SK-N-SH treated with all-trans-retinoic acid at 6 μM for 48 hours (cell line): Measurements from ENCODE around the gene PIR.

Experiments
- CREB5 ChIP-seq: fragments of 250-450 bp; sonication (Bioruptor Pico); IDR thresholded peaks from 2 replicates; pipeline ENCODE4 v1.5.1; 2020; ENCODE audit warnings: low read depth, mild to moderate bottlenecking, moderate library complexity
- ESRRG ChIP-seq: fragments of 250-450 bp; sonication (Bioruptor Pico); IDR thresholded peaks from 2 replicates; pipeline ENCODE4 v1.6.1; 2021; ENCODE audit warnings: mild to moderate bottlenecking
- GLIS3 ChIP-seq: fragments of 250-450 bp; sonication (Bioruptor Pico); IDR thresholded peaks from 2 replicates; pipeline ENCODE4 v1.5.0; 2020; ENCODE audit warnings: mild to moderate bottlenecking, moderate library complexity
- ISL1 ChIP-seq: fragments of 250-450 bp; sonication (Bioruptor Pico); IDR thresholded peaks from 2 replicates; pipeline ENCODE4 v2.1.2; 2022; ENCODE audit warnings: mild to moderate bottlenecking, moderate library complexity
- OSR1 ChIP-seq: fragments of 250-450 bp; sonication (Bioruptor Pico); IDR thresholded peaks from 2 replicates; pipeline ENCODE4 v1.8.0; 2022; ENCODE audit warnings: moderate library complexity, mild to moderate bottlenecking, inconsistent platforms
- PATZ1 ChIP-seq: fragments of 250-450 bp; sonication (Bioruptor Pico); IDR thresholded peaks from 2 replicates; pipeline ENCODE4 v1.8.0; 2020; ENCODE audit warnings: mild to moderate bottlenecking, moderate library complexity, borderline replicate concordance
- POU6F1 ChIP-seq: fragments of 250-450 bp; sonication (Bioruptor Pico); IDR thresholded peaks from 2 replicates; pipeline ENCODE4 v1.8.0; 2021; ENCODE audit warnings: low read depth, mild to moderate bottlenecking, moderate library complexity, borderline replicate concordance
- RARB ChIP-seq: fragments of 250-450 bp; sonication (Bioruptor Pico); IDR thresholded peaks from 2 replicates; pipeline ENCODE4 v1.8.0; 2021; ENCODE audit warnings: mild to moderate bottlenecking, moderate library complexity
- TCF4 ChIP-seq: fragments of 250-450 bp; sonication (Bioruptor Pico); IDR thresholded peaks from 2 replicates; pipeline ENCODE4 v1.8.0; 2021; ENCODE audit warnings: mild to moderate bottlenecking, moderate library complexity, borderline replicate concordance
- TOX ChIP-seq: fragments of 250-450 bp; sonication (Bioruptor Pico); IDR thresholded peaks from 2 replicates; pipeline ENCODE4 v1.8.0; 2021; ENCODE audit warnings: mild to moderate bottlenecking, moderate library complexity, borderline replicate concordance
- TSHZ2 ChIP-seq: fragments of 250-450 bp; sonication (Bioruptor Pico); IDR thresholded peaks from 2 replicates; pipeline ENCODE4 v1.5.0; 2020; ENCODE audit warnings: mild to moderate bottlenecking, moderate library complexity
- ZC3H10 ChIP-seq: fragments of 250-450 bp; sonication (Bioruptor Pico); IDR thresholded peaks from 2 replicates; pipeline ENCODE4 v1.5.1; 2021; ENCODE audit warnings: mild to moderate bottlenecking, moderate library complexity
- ZFP3 ChIP-seq: fragments of 250-450 bp; sonication (Bioruptor Pico); IDR thresholded peaks from 2 replicates; pipeline ENCODE4 v1.5.0; 2020; ENCODE audit warnings: mild to moderate bottlenecking, moderate library complexity

GRCh38 chrX:15514279-15514678 is 21.1 kb upstream of the PIR start:
- TF ChIP-seq PATZ1: no peak
- TF ChIP-seq ZFP3 (CRISPR knock-in tag): no peak
- no peak for TF ChIP-seq ESRRG (CRISPR knock-in tag)
- TF ChIP-seq ZC3H10 (CRISPR knock-in tag): no peak
- TF ChIP-seq ISL1 (CRISPR knock-in tag): no peak
- no peak for TF ChIP-seq GLIS3 (CRISPR knock-in tag)
- no peak for TF ChIP-seq TSHZ2 (CRISPR knock-in tag)
- TF ChIP-seq TCF4 (CRISPR knock-in tag): no peak
- no peak for TF ChIP-seq CREB5 (CRISPR knock-in tag)
- TF ChIP-seq TOX: no peak
- TF ChIP-seq OSR1 (CRISPR knock-in tag): no peak
- TF ChIP-seq POU6F1 (CRISPR knock-in tag): no peak
- no peak for TF ChIP-seq RARB (CRISPR knock-in tag)
